ENCODE data around the gene DDX1. TPM values are rescaled to one million over a fixed set of nuclear protein-coding genes. Genes with fewer than 3 reads are reported as not detected.

The DDX1 gene
- total RNA-seq, 4 donors from 2014 or later: 40.0 to 90.0 (median 52.4) TPM

DNA sequence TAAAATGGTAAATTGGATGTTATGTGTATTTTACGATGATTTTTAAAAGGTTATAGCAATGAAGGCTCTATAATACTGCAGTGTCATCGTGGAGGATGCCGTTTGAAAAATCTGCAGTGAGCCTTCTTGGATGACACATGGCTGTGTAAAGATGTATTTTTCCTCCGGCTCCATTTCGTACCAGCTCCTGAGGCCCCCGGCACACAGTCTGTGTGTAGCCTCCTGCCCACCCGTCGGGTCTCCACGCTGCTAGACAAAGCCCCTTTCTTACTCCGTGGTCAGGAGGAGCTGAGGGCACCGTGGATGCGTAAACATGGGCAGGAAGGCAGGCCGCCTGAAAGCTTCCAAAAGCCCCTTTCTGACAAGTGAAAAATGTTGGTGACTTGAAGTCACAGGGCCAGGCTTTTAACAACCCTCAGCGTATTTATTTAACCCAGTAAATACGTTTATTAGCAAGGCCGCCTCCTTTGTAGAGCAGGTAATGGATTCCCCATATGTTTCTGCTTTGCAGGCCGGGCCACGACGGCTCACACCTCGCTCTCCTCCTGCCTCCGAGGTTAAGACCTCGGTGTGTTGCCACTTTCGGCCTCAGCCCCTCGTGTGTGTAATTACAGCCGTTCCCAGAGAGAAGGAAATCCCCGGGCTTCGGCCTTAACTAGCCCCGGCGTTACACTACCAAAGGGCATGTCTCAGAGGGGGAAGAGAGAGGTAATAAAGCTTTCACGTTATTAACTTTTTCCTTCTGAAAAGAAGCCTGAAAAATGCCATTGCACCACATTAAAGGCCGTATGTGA lies 72.8 kb downstream of the DDX1 start:
- Histone ChIP-seq H3K36me3 (no peaks in the 10 kb centered on the region), H3K27me3 (no peaks in the 10 kb centered on the region), H3K9me3 (no peaks in the 10 kb centered on the region), H3K27ac (no peak overlapping the region), H3K4me3 (no peak overlapping the region), H3K4me1 (peaks cover 0 to 9% (median 0%) of the 10 kb centered on the region in 4 donors)
- TF ChIP-seq POLR2A (IDR thresholded peaks at IDR 0.05): no peak
- TF ChIP-seq, protein P1, sequence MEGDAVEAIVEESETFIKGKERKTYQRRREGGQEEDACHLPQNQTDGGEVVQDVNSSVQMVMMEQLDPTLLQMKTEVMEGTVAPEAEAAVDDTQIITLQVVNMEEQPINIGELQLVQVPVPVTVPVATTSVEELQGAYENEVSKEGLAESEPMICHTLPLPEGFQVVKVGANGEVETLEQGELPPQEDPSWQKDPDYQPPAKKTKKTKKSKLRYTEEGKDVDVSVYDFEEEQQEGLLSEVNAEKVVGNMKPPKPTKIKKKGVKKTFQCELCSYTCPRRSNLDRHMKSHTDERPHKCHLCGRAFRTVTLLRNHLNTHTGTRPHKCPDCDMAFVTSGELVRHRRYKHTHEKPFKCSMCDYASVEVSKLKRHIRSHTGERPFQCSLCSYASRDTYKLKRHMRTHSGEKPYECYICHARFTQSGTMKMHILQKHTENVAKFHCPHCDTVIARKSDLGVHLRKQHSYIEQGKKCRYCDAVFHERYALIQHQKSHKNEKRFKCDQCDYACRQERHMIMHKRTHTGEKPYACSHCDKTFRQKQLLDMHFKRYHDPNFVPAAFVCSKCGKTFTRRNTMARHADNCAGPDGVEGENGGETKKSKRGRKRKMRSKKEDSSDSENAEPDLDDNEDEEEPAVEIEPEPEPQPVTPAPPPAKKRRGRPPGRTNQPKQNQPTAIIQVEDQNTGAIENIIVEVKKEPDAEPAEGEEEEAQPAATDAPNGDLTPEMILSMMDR (IDR thresholded peaks at IDR 0.05): no peak
- DNase-seq: no peak

- H3K4me1 ChIP-seq: peaks cover 0 to 9% (median 0%) of the 10 kb centered on the region in 4 donors
- no peak for DNase-seq
Observed at GRCh38 chr2:15665067-15665942, 73.6 kb downstream of the DDX1 start.

DNA sequence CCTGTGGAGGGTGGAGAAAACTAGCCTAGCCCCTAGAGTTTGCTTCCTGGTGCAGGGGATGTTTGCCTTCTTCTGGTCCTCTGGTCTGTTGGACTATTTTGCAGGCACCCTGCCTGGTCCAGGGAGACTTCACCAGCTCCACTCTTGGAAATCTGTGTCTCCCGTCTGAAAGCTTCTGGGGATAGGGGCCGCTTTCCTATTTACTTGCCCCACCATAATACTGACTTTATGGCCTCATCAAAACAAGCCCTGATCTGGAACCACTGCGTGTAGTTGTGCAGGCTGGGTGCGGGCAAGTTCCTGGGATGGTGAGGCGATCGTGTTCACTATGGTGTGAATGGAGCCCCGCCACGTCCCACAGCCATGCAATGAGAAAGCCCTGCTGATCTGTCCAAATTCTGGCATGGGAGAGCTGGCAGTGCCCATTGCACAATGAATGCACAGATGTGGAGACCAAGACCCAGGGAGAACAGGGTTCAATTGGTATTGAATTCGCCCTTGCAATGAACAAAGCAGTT lies 74.3 kb downstream of the DDX1 start:
- H3K27ac ChIP-seq: no peak overlapping the region
- no peaks in the 10 kb centered on the region for H3K9me3 ChIP-seq
- TF ChIP-seq, protein P1 (IDR thresholded peaks at IDR 0.05): no peak
- TF ChIP-seq POLR2A (IDR thresholded peaks at IDR 0.05): no peak

More at GRCh38 chr2:15665067-15665942, 73.6 kb downstream of the DDX1 start:
- H3K9me3 ChIP-seq: no peaks in the 10 kb centered on the region
- no peaks in the 10 kb centered on the region for H3K27me3 ChIP-seq
- no peak overlapping the region for H3K27ac ChIP-seq
- no peak for TF ChIP-seq POLR2A (IDR thresholded peaks at IDR 0.05)
- TF ChIP-seq, protein P1 (IDR thresholded peaks at IDR 0.05): peak in 2 of 6 experiments; percentile 23 to 27
- H3K36me3 ChIP-seq: no peaks in the 10 kb centered on the region
- no peak overlapping the region for H3K4me3 ChIP-seq

DNA sequence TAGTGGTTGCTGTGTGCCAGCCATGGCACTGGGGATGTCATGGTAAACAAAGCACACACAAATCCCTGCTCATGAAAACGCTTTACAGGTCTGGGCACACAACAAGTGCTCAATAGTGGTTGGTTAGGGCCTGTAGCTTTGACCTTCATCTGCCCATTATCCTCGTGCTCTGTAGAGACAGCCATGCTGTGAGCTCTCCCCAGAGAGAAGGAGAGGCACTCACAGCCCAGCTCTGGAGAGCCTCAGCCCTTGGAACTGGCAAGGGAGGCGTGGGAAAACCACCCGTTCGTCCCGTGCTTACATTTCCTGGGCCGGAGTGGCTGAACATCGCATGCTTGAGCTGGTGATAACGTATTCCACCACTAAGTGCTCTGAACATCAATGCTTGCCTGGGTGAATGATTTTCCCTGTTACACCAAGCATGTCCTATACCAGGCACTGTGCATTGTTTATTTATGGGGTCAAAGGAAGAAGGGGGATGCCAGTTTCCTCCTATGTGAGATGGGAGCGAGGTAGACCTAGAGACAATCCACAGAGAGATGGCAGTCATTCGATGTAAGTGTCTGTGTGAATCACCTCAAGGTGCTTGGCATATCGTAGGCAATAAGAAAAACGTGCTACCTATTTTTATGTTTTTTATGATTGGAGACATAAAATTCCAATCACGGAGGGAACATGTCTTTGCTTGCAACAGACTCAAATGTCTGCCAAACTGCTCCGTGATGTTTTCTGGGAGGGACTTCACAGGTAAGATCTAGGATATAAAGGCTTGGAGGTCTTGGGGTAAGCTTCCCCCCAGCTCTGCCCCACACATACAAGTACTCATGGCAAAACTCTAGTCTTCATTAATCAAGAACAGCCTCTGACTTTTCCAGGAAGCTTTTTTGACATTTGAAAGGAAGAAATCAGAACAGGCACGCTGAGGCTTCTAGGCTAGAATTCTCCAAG lies 75.5 kb downstream of the DDX1 start:
- TF ChIP-seq, protein P1 (IDR thresholded peaks at IDR 0.05): no peak
- no peak for TF ChIP-seq POLR2A (IDR thresholded peaks at IDR 0.05)
- Histone ChIP-seq H3K27me3 (no peaks in the 10 kb centered on the region), H3K4me3 (no peak overlapping the region), H3K4me1 (peaks cover 0 to 9% (median 0%) of the 10 kb centered on the region in 4 donors), H3K9me3 (no peaks in the 10 kb centered on the region), H3K27ac (no peak overlapping the region), H3K36me3 (no peaks in the 10 kb centered on the region)
- DNase-seq: no peak

More for the DNA sequence above, 74.3 kb downstream of the DDX1 start:
- no peak for DNase-seq
- Histone ChIP-seq H3K27me3 (no peaks in the 10 kb centered on the region), H3K4me1 (peaks cover 0 to 9% (median 0%) of the 10 kb centered on the region in 4 donors), H3K36me3 (no peaks in the 10 kb centered on the region), H3K4me3 (no peak overlapping the region)
